ENCODE data around the gene LRRC74A.

DNA sequence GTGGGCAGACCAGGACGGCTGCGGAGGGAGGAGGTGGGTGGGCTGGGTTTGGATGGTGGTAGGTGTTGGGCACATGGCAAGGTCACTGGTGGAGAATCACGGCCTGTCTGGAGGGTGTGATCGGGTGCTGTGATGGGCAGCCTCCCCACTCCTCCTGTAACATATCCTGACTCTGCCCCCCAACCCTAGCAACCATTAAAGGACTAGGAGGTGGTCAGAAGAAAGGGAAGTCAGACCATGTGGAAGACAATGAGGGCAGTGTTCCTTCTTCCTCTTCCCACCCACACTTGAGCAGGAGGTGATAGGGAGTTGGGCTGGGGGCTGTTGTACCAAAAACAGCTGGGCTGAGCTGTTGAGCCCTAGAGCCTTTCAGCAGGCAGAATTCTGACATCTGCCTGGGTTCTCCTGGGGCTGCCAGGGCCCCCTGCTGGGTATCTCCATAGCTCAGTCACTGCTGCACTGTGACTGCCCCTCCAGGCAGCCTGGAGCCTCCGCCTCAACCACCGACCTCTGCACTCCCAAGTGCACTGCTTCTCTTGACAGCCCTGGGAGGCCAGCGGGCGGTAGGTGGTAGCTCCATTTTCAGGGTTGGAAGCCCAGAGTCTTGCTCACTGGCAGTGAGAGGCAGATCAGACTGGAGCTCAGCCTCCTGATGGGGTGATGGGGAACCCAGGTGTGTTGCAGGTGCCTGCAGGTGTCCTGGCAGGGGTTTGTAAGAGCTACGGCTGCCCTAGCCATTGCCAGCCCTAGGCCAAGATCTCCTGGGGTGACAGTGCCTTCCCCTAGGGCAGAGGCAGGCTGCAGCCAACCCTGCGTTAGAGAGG, 49.6 kb upstream of the LRRC74A start:
- no peak for TF ChIP-seq EZH2 (IDR thresholded peaks at IDR 0.05)
- no peak for TF ChIP-seq POLR2AphosphoS5 (IDR thresholded peaks at IDR 0.05; ENCODE audit: borderline replicate concordance, low read depth, low read length)

All from SK-N-MC (cell line).